GM10248 (cell line): Measurements from ENCODE around the gene ASB15.

Experiments used
- CTCF ChIA-PET: fragments of 300-600 bp; sonication (Branson Sonifier 250); formaldehyde crosslinking; extraction: SDS; loops from one replicate; lab custom pipeline; 2021; ENCODE audit warnings: antibody characterized with exemption; lab: Yijun Ruan, JAX
- POLR2A ChIA-PET: fragments of 350-650 bp; sonication (Branson Sonifier 250); formaldehyde crosslinking; extraction: SDS; loops from one replicate; lab custom pipeline; 2020; ENCODE audit warnings: antibody characterized with exemption; lab: Yijun Ruan, JAX
- DNase-seq: peaks from one replicate; pipeline ENCODE4 v3.0.0; 2012; ENCODE audit errors: extremely low spot score
- CTCF ChIP-seq: IDR thresholded peaks from 2 replicates; pipeline ENCODE4 v1.5.1; 2012; ENCODE audit warnings: mild to moderate bottlenecking, low read depth; ENCODE audit errors: extremely low read depth, missing control alignments, control extremely low read depth

ASB15 gene

GRCh38 chr7:123645516-123645915, 43.9 kb downstream of the ASB15 start:
- ChIA-PET POLR2A (no interaction called here), CTCF (interaction anchor here (1.2 to 3.3 kb wide), 6 partner anchors 8 to 219 kb away, joined by 4 to 15 read pairs (median 5); partner anchors contain the start of gene LMOD2)
- no peak for TF ChIP-seq CTCF
- no peak for DNase-seq

- CTCF ChIA-PET: interaction anchor here (2.2 to 3.3 kb wide), 2 partner anchors 10 to 23 kb away, joined by 5 to 9 read pairs; no protein-coding TSS in a partner anchor
- TF ChIP-seq CTCF: no peak
- POLR2A ChIA-PET: no interaction called here
- DNase-seq: no peak
Measured at GRCh38 chr7:123647106-123647730, 45.6 kb downstream of the ASB15 start.

GRCh38 chr7:123649964-123650363, 48.3 kb downstream of the ASB15 start:
- no peak for DNase-seq
- ChIA-PET POLR2A (no interaction called here), CTCF (interaction anchor here (1.8 to 3.3 kb wide), 2 partner anchors 26 to 222 kb away, joined by 5 to 9 read pairs; no protein-coding TSS in a partner anchor)
- no peak for TF ChIP-seq CTCF

GRCh38 chr7:123650595-123650994, 49.0 kb downstream of the ASB15 start:
- no peak for DNase-seq
- TF ChIP-seq CTCF: no peak
- CTCF ChIA-PET: interaction anchor here (1.8 kb wide), 1 partner anchor 221 kb away, joined by 5 read pairs; no protein-coding TSS in a partner anchor
- POLR2A ChIA-PET: no interaction called here

- no peak for TF ChIP-seq CTCF
- ChIA-PET POLR2A (no interaction called here), CTCF (interaction anchor here (1.1 to 1.8 kb wide), 2 partner anchors 10 to 17 kb away, joined by 3 to 6 read pairs; no protein-coding TSS in a partner anchor)
- DNase-seq: no peak
Measured at GRCh38 chr7:123652406-123652805, 50.8 kb downstream of the ASB15 start.

GRCh38 chr7:123653162-123653561, 51.5 kb downstream of the ASB15 start:
- DNase-seq: no peak
- no peak for TF ChIP-seq CTCF
- ChIA-PET POLR2A (no interaction called here), CTCF (interaction anchor here (1.1 to 1.8 kb wide), 2 partner anchors 10 to 16 kb away, joined by 3 to 6 read pairs; no protein-coding TSS in a partner anchor)
